HepG2 (cell line): ENCODE data around the gene KCNIP4. TPM values are rescaled to one million over a fixed set of nuclear protein-coding genes. Genes with fewer than 3 reads are reported as not detected.
A peak's percentile ranks its signal among the peaks of the same experiment; 100 is the strongest.

ENCODE experiments used
- HIVEP1 ChIP-seq: sonication (generic); formaldehyde crosslinking; IDR thresholded peaks from 2 replicates; pipeline ENCODE4 v1.4.0; 2020; ENCODE audit warnings: mild to moderate bottlenecking, missing genetic modification reagents
- HMGXB3 ChIP-seq: sonication (generic); formaldehyde crosslinking; IDR thresholded peaks from 2 replicates; pipeline ENCODE4 v1.4.0; 2020; ENCODE audit warnings: missing genetic modification reagents, borderline replicate concordance
- KAT8 ChIP-seq: IDR thresholded peaks from 2 replicates; pipeline ENCODE4 v1.6.1; 2016; ENCODE audit warnings: missing genetic modification reagents, missing compliant biosample characterization
- KLF6 ChIP-seq: IDR thresholded peaks from 2 replicates; pipeline ENCODE4 v1.8.0; 2016; ENCODE audit warnings: missing biosample characterization, missing genetic modification reagents
- KMT2B ChIP-seq: IDR thresholded peaks from 2 replicates; pipeline ENCODE4 v1.6.1; 2016; ENCODE audit warnings: missing genetic modification reagents, missing compliant biosample characterization
- MEIS1 ChIP-seq: sonication (generic); formaldehyde crosslinking; IDR thresholded peaks from 2 replicates; pipeline ENCODE4 v1.9.0; 2021; ENCODE audit warnings: mild to moderate bottlenecking, missing genetic modification reagents, moderate library complexity, borderline replicate concordance
- NCOA2 ChIP-seq: sonication (generic); formaldehyde crosslinking; IDR thresholded peaks from 2 replicates; pipeline ENCODE4 v1.8.0; 2022; ENCODE audit warnings: inconsistent platforms
- PAXIP1 ChIP-seq: sonication (generic); formaldehyde crosslinking; conservative IDR thresholded peaks from 2 replicates; pipeline ENCODE4 v1.4.0; 2020; ENCODE audit warnings: mild to moderate bottlenecking, missing genetic modification reagents, moderate library complexity
- SETDB1 ChIP-seq: sonication (generic); formaldehyde crosslinking; IDR thresholded peaks from 2 replicates; pipeline ENCODE4 v1.5.1; 2020; ENCODE audit warnings: missing genetic modification reagents, mild to moderate bottlenecking, borderline replicate concordance
- SOX6 ChIP-seq, 2 experiments: fragments of 450-650 bp in 1 of 2; sonication (generic) in 1 of 2; formaldehyde crosslinking in 1 of 2; IDR thresholded peaks; 2 replicates each; pipeline versions ENCODE4 v1.4.0 to v1.6.1; 2017 to 2020; ENCODE audit warnings: antibody characterized with exemption in 1 of 2, mild to moderate bottlenecking in 1 of 2, missing genetic modification reagents in 1 of 2
- TFAP4 ChIP-seq: sonication (generic); IDR thresholded peaks from 2 replicates; pipeline ENCODE4 v1.6.1; 2016; ENCODE audit warnings: low read depth, borderline replicate concordance
- THAP11 ChIP-seq: IDR thresholded peaks from 2 replicates; pipeline ENCODE4 v1.6.1; 2016; ENCODE audit warnings: missing biosample characterization, missing genetic modification reagents
- ZNF691 ChIP-seq: sonication (generic); formaldehyde crosslinking; IDR thresholded peaks from 2 replicates; pipeline ENCODE4 v1.4.0; 2020; ENCODE audit warnings: missing genetic modification reagents, low read depth, mild to moderate bottlenecking, borderline replicate concordance
- ZNF724P ChIP-seq: sonication (generic); formaldehyde crosslinking; IDR thresholded peaks from 2 replicates; pipeline ENCODE4 v1.8.0; 2022; ENCODE audit warnings: missing genetic modification reagents, borderline replicate concordance
- polyA plus RNA-seq, 8 experiments: library from polyadenylated mRNA; depleted of rRNA in 3 of 8; stranded (reverse) in 7 of 8; unstranded in 1 of 8; fragments of >200 nt; fragmentation: Illumina TruSeq in 4 of 8; extraction: Trizol in 4 of 8; gene quantifications; 2 replicates each; pipeline versions ENCODE4 v1.2.1 to v1.2.3, GENCODE V29; 2011 to 2016; ENCODE audit warnings: low read depth in 4 of 8, missing spikeins in 1 of 8, mixed read lengths in 1 of 8; ENCODE audit not compliant: insufficient read depth in 1 of 8
- total RNA-seq, 5 experiments: library from RNA; depleted of rRNA; stranded (reverse); fragments of >200 nt; fragmentation: Illumina TruSeq; extraction: Trizol; gene quantifications; 2 replicates each; pipeline ENCODE4 v1.2.3, GENCODE V29; 2016; ENCODE audit warnings: low read depth in 1 of 5

The KCNIP4 gene
- total and polyA plus RNA-seq, 2 of the 13 experiments (the other 11 are each of a cell fraction or from before 2014, with no cell fraction given), result 0.09 TPM; not detected in 1

- no peak for TF ChIP-seq SETDB1 (CRISPR knock-in tag)
- TF ChIP-seq THAP11 (CRISPR knock-in tag), result peak; percentile 84
- no peak; the same call in 1 of the 2 replicates for TF ChIP-seq ZNF724P (CRISPR knock-in tag)
- TF ChIP-seq PAXIP1 (CRISPR knock-in tag), result peak; percentile 48
- peak; percentile 81; the same call in 1 of the 2 replicates for TF ChIP-seq HMGXB3 (CRISPR knock-in tag)
- TF ChIP-seq HIVEP1 (CRISPR knock-in tag), result peak; percentile 51; the same call in 1 of the 2 replicates
- no peak for TF ChIP-seq SOX6 (IDR thresholded peaks at IDR 0.05)
- peak; percentile 58 for TF ChIP-seq SOX6 (CRISPR knock-in tag; IDR thresholded peaks at IDR 0.05)
- 0 out of 2 replicates have a peak, but pooled peaks have one; percentile 8 for TF ChIP-seq TFAP4
- peak; percentile 89 for TF ChIP-seq KMT2B (CRISPR knock-in tag)
- peak; percentile 43; the same call in 1 of the 2 replicates for TF ChIP-seq ZNF691
- TF ChIP-seq KAT8, result peak; percentile 97
- 0 out of 2 replicates have a peak, but pooled peaks have one; percentile 21 for TF ChIP-seq MEIS1 (CRISPR knock-in tag)
- TF ChIP-seq KLF6 (CRISPR knock-in tag), result no peak
- peak; percentile 44; the same call in 1 of the 2 replicates for TF ChIP-seq NCOA2 (CRISPR knock-in tag)
Observed at GRCh38 chr4:20700007-20700761, 1248.4 kb downstream of the KCNIP4 start, which contains the start of gene PACRGL (continued).
